ENCODE results near the gene DNAI2. TPM values are rescaled to one million over a fixed set of nuclear protein-coding genes. Genes with fewer than 3 reads are reported as not detected.

DNAI2 gene
- total and polyA plus RNA-seq, 7 donors: 0.10 TPM; not detected in 6

GRCh38 chr17:74351552-74352210, 77.6 kb downstream of the DNAI2 start:
- Histone ChIP-seq H3K27me3 (peaks cover 12 to 69% (median 53%) of the 10 kb centered on the region in 3 donors), H3K4me1 (peaks cover 0 to 3% (median 2%) of the 10 kb centered on the region in 4 donors), H3K27ac (no peak overlapping the region), H3K4me3 (no peak overlapping the region), H3K9me3 (no peaks in the 10 kb centered on the region), H3K36me3 (no peaks in the 10 kb centered on the region)
- 7 to 11% methylated on average over 55 of the region's 55 CpGs for WGBS, 2 donors
- no peak for DNase-seq
- no peak for TF ChIP-seq POLR2AphosphoS5 (IDR thresholded peaks at IDR 0.05)
- TF ChIP-seq EP300 (IDR thresholded peaks at IDR 0.05): no peak
- TF ChIP-seq, protein P1, sequence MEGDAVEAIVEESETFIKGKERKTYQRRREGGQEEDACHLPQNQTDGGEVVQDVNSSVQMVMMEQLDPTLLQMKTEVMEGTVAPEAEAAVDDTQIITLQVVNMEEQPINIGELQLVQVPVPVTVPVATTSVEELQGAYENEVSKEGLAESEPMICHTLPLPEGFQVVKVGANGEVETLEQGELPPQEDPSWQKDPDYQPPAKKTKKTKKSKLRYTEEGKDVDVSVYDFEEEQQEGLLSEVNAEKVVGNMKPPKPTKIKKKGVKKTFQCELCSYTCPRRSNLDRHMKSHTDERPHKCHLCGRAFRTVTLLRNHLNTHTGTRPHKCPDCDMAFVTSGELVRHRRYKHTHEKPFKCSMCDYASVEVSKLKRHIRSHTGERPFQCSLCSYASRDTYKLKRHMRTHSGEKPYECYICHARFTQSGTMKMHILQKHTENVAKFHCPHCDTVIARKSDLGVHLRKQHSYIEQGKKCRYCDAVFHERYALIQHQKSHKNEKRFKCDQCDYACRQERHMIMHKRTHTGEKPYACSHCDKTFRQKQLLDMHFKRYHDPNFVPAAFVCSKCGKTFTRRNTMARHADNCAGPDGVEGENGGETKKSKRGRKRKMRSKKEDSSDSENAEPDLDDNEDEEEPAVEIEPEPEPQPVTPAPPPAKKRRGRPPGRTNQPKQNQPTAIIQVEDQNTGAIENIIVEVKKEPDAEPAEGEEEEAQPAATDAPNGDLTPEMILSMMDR (IDR thresholded peaks at IDR 0.05): no peak
- TF ChIP-seq POLR2A (IDR thresholded peaks at IDR 0.05): no peak
- intact Hi-C loops (cut with DNase I): no loop called here

GRCh38 chr17:74353446-74354060, 79.5 kb downstream of the DNAI2 start:
- Histone ChIP-seq H3K27ac (no peak overlapping the region), H3K9me3 (no peaks in the 10 kb centered on the region), H3K4me1 (peaks cover 0 to 12% (median 8%) of the 10 kb centered on the region in 4 donors), H3K27me3 (peaks cover 24 to 88% (median 70%) of the 10 kb centered on the region in 3 donors), H3K4me3 (no peak overlapping the region), H3K36me3 (no peaks in the 10 kb centered on the region)
- TF ChIP-seq POLR2A (IDR thresholded peaks at IDR 0.05): no peak
- no peak for DNase-seq
- WGBS, 2 donors: 73 to 79% methylated on average over 10 of the region's 10 CpGs
- intact Hi-C loops (cut with DNase I): no loop called here

DNA sequence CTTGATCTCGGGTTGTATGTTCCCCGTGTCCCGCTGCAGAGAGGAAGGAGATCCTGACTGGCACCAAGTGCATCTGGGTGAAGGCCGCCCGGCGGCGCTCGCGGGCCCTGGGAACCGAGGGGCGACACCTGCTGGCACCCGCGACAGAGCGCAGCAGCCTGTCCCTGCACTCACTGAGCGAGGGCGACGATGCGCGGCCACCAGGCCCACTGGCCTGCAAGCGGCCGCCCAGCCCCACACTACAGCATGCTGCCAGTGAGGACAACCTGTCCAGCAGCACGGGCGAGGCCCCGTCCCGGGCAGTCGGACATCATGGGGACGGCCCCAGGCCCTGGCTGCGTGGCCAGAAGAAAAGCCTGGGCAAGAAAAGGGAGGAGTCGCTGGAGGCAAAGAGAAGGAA, 80.1 kb downstream of the DNAI2 start:
- H3K27me3 ChIP-seq: peaks cover 24 to 94% (median 75%) of the 10 kb centered on the region in 3 donors

DNA sequence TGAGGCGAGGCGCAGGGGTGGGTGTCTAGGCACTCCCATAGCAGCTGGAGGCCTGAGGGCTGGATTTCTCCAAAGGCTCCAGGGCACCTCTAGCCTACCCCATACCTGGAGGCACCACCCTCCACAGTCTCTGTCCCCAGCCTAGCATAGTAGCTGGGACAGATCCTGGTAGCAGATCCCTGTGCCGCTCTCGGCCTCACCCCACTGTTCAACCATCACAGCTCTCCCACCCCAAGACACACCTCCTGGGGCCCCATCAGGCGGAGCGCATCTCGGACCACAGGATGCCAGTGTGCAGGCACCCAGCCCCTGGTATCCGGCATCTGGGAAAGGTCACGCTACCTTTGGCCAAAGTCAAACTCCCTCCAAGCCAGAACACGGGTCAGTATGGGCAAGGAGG, 80.5 kb downstream of the DNAI2 start:
- peaks cover 24 to 98% (median 78%) of the 10 kb centered on the region in 3 donors for H3K27me3 ChIP-seq
- no peak overlapping the region for H3K27ac ChIP-seq
- intact Hi-C loops (cut with DNase I): no loop called here
- H3K4me1 ChIP-seq: peaks cover 0 to 12% (median 8%) of the 10 kb centered on the region in 4 donors
- no peaks in the 10 kb centered on the region for H3K9me3 ChIP-seq
- TF ChIP-seq EP300 (IDR thresholded peaks at IDR 0.05) (no peak), POLR2A (IDR thresholded peaks at IDR 0.05) (no peak)
- DNase-seq: no peak
- WGBS, 2 donors: 62 to 82% methylated on average over 10 of the region's 10 CpGs
- no peaks in the 10 kb centered on the region for H3K36me3 ChIP-seq
- H3K4me3 ChIP-seq: no peak overlapping the region

More for the DNA sequence above, 80.1 kb downstream of the DNAI2 start:
- no peak for DNase-seq
- Histone ChIP-seq H3K27ac (no peak overlapping the region), H3K4me1 (peaks cover 0 to 12% (median 8%) of the 10 kb centered on the region in 4 donors), H3K9me3 (no peaks in the 10 kb centered on the region), H3K4me3 (no peak overlapping the region), H3K36me3 (no peaks in the 10 kb centered on the region)
- WGBS, 2 donors: 5 to 11% methylated on average over 29 of the region's 29 CpGs
- TF ChIP-seq, protein P1 (IDR thresholded peaks at IDR 0.05): no peak
- TF ChIP-seq EP300 (IDR thresholded peaks at IDR 0.05) (no peak), POLR2AphosphoS5 (IDR thresholded peaks at IDR 0.05) (no peak), POLR2A (IDR thresholded peaks at IDR 0.05) (no peak)
- intact Hi-C loops (cut with DNase I): no loop called here

DNA sequence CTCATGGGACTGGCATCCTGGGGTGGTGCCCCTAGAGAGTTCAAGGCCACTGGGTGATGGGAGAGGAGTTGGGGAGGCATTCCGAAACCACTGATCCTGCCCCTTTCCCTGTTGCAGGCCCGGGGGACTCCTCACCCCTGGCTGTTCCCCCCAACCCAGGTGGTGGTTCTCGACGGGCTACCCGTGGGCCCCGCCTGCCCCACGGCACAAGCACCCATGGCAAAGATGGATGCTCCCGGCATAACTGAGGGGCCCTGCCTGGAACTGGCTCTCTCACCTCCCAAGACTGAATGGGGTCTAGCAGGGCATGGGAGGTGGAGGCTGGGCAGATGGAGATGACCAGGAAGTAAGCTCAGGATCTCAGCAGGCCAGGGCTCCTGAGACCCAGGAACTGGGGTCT, 81.0 kb downstream of the DNAI2 start:
- H3K36me3 ChIP-seq: no peaks in the 10 kb centered on the region
- DNase-seq: no peak
- H3K27ac ChIP-seq: no peak overlapping the region
- H3K4me3 ChIP-seq: no peak overlapping the region
- 73 to 79% methylated on average over 8 of the region's 8 CpGs for WGBS, 2 donors
- H3K27me3 ChIP-seq: peaks cover 26 to 100% (median 83%) of the 10 kb centered on the region in 3 donors
- H3K9me3 ChIP-seq: no peaks in the 10 kb centered on the region
- intact Hi-C loops (cut with DNase I): no loop called here
- H3K4me1 ChIP-seq: peaks cover 0 to 12% (median 8%) of the 10 kb centered on the region in 4 donors
- TF ChIP-seq, protein P1 (IDR thresholded peaks at IDR 0.05): no peak
- TF ChIP-seq EP300 (IDR thresholded peaks at IDR 0.05) (no peak), POLR2AphosphoS5 (IDR thresholded peaks at IDR 0.05) (no peak), POLR2A (IDR thresholded peaks at IDR 0.05) (no peak)

All from sigmoid colon (tissue), 7 donors.